ENCODE results near the gene ZDHHC1.

ZDHHC1 gene, protein sequence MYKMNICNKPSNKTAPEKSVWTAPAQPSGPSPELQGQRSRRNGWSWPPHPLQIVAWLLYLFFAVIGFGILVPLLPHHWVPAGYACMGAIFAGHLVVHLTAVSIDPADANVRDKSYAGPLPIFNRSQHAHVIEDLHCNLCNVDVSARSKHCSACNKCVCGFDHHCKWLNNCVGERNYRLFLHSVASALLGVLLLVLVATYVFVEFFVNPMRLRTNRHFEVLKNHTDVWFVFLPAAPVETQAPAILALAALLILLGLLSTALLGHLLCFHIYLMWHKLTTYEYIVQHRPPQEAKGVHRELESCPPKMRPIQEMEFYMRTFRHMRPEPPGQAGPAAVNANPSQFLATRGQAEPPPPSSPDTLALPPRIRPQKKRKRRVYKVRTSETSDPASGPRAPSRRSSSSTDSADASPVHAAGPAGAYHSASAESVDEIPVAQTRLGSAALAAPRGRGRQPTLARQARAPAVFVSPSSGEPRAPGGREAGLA

DNA sequence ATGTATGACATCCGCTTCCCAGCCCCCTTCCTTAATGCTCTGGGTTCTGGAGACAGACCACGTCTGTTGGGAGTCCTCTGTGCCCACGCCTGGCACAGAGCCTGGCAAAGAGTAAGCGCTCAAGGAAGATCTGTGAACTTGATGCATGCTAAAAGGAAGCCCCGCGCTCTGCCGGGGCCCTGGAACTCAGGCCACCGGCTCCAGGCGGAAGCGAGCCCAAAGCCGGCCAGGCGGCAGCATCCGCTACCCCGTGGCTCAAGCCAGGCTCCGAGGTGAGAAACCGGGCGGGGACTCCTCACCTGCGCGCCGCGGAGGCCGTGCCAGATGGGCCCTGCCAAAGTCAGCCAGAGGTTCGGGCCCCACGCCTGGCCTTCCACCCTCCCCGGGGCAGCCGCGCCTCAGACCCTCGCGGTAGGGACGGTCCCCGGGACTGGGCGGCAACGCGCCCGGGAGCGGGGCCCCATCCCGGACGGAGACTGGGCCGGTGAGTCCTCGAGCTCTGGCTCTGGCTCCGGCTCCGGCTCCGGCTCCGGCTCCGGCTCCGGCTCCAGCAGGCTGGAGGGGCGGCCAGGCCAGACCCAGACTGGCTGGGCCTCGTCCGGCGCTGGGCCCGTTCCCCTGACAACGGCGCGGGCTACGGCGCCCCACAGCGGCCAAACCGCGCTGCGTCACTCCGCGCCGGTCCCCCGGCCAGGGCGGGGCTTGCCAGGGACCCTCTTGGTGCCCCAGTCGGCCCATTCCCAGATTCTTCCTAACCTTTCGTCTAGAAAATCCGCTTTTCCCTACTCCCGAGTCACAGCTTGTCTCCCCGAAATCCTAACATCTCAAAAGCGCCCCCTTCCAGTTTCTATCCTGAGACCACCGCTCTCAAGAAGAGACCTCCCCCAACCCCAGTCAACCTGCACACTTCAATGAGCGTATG, at the start of gene ZDHHC1:
TSS of gene ZDHHC1 (minus strand) at position 606 of the 922 bp plus-strand sequence. CDS start 8,702 bp downstream, outside the sequence.
- no peak for DNase-seq (ENCODE audit: low read depth in 1 of 2, low spot score in 1 of 2)

DNA sequence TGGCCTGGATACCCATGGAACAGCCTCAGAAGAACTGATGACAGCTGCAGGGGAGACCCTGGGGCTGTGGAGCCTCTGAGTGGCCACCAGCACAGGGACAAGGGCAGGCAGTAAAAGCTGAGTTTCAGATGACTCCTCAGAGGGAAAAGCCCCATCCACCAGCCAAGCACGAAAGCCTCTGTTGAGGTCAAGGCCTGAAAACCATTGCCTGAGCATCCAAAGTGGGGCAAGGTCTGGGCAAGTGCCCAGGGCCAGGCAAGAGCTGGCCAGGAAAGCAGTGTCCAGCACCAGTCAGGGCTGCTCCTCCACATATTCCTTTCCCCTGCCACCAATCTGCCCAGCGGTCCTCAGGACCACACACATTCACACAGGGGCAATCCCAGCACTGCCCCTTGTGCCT, 48.3 kb upstream of the ZDHHC1 start:
- no peak for DNase-seq (ENCODE audit: low read depth in 1 of 2, low spot score in 1 of 2)

DNA sequence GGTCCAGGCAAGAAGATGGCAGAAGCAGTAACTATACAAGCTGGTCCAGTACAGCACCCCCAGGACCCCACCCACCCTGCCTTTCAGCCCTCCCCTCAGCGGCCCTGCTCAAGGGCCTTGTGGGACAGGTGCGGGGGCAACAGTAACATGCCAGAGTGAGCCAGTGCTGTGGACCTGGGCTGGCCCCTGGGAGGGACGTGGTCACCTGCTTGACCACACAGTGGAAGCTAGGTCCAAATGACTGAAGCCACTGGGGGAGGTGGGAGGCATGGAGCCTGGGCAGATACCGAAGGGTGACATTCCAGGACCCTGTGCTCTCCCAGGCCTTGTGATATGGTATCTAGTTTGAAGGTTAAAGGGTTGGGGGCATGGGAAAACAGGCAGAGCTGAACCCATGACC, 47.4 kb upstream of the ZDHHC1 start:
- no peak for DNase-seq (ENCODE audit: low read depth in 1 of 2, low spot score in 1 of 2)

DNA sequence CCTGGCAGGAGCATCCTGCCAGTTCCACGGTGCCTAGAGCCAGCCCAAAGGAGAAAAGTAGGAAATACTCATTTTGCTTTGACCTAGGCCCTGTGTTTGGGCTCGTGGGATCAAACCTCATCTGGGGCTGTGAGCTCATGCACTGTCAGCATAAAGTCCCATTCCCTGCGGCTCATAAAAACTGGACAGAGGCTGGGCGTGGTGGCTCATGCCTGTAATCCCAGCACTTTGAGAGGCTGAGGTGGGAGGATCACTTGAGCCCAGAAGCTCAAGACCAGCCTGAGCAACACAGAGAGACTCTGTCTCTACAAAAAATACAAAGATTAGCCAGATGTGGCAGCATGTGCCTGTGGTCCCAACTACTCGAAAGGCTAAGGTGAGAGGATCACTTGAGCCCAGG, 46.8 kb upstream of the ZDHHC1 start:
- DNase-seq (ENCODE audit: low read depth in 1 of 2, low spot score in 1 of 2), result no peak

DNA sequence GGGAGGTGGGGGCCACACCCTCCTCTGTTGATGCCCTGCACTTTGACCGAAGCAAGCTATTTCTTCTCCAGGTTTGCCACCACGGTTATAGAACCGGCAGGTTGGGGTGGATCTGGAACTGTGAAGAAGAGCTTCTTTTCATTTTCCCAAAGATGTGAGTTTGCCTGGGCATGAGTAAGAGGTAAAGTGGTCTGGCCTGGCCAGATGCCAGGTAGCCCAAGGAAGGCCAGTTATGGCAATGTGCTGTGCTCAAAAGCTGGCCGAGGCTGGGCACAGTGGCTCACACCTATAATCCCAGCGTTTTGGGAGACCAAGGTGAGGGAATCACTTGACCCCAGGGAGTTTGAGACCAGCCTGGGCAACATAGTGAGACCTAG, 46.0 kb upstream of the ZDHHC1 start:
- no peak for DNase-seq (ENCODE audit: low read depth in 1 of 2, low spot score in 1 of 2)

DNA sequence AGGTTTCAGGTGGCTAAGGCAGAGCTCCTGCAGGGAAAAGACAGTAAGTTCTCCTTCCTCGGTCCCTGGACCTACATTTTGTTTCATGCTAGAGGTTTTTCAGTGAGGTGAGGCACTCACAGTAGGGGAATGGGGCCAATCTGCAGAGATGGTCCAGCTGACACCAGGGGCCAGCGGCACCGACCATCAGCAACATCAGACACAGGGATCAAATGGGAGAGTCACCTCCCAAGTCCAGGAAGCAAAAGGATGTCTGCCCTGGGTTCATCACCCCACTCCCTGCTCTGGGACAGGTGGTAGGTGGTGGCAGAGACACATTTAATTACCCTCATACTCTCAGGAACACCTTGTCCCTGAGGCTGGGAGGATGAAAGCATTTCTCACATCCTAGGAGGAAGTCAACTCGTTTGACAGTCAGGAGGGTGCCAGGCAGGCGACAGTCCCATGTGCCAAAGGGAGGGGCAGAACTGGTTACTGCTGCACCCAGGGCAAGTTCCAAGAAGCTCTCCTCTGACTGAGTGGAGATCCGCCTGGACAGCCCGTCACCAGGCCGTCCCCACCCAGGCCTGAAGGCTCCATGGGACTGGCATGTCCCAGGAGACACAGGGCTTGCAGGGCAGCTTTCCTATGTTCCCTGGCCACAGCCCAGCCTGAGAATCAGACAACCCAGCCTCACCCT, 45.5 kb upstream of the ZDHHC1 start:
- DNase-seq (ENCODE audit: low read depth in 1 of 2, low spot score in 1 of 2), result no peak

DNA sequence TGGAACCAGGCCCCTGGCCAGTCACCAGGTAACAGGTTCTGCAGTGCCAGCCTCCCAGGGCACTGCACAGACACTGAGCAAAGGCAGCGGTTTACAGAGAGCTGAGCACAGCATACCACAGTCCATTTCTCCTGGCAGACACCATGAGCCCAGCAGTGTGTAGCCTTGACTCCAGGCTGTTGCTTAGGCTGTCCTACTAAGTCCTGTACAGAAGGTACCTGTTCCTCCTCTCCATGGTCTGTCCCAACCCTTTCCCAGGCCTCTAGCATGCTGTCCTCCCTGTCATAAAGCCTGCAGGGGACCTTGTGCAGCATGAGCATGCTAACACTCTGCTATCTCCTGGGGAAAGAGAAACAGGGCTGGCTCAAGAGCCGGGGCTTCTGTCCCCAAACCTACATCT, 44.7 kb upstream of the ZDHHC1 start:
- DNase-seq (ENCODE audit: low read depth in 1 of 2, low spot score in 1 of 2), result no peak

DNA sequence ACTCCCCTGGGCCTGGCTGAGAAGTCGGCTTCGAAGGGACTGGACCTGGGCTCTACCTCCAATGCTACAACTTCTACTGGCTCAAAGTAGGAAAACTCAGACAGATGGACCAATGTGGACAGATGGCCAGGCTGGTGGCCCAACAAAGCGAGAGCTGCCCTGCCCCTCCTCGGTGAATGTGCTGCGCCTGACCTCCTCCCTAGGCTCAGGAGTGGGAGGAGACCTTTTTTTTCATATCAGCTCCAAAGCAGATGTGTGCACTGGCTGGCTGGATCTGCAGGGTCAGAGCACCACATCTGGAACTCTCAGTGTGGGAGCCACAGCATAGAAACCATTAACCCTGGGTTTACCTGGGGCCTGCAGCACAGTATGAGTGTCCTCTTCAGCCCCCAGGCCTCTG, 43.9 kb upstream of the ZDHHC1 start:
- no peak for DNase-seq (ENCODE audit: low read depth in 1 of 2, low spot score in 1 of 2)

DNA sequence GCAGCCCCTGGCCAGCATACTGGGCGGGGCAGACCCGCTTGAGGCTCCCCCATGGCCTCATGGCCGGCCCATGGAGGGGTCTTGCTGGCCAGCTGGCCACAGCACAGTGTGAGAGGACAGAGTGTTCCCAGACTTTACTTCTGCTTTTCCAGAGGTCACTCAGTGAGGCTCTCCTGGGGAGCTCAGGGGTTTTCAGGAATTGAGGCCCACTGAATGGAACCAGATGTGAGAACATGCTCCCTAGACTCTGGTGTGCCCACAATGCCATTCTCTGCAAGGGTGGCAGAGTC, 43.5 kb upstream of the ZDHHC1 start:
- DNase-seq (ENCODE audit: low read depth in 1 of 2, low spot score in 1 of 2), result no peak

DNA sequence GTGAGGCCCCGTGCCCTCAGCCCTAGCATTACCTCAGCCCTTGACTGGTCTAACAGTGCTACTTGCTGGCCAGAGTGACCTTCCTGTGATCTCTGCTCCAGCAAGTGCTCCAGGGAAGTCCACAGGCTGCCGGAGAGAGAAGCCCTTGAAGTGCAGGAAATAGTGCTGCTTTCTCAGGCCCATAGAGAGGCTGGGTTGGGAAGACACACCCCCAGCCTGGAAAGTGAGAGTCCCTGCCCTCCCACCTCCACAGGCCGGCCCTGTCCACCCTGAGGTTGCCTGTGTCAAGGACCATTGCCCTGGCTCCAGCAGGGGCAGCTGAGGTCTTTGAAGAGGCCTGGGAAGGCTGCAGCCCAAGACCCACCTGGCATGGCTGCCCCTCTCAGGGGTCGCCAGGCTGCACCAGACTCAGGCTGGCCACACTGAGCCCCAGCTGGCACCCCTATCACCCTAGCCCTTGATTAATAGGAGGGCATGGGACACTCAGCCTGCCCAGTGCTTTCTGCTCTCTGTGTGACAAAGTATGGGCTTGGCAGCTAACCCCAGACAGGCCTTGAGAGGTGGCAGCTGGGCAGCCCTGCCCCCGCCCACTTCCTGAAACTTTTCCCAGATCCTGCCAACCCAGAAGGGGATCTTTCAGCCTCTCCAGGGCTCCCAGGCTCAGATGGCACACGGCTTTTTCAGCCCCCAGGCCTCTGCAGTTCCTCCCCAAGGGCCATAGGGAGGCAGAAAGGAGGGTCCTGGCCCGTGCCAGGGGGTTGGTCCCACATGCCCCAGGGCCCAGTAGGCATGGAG, 43.0 kb upstream of the ZDHHC1 start:
- no peak for DNase-seq (ENCODE audit: low read depth in 1 of 2, low spot score in 1 of 2)

DNA sequence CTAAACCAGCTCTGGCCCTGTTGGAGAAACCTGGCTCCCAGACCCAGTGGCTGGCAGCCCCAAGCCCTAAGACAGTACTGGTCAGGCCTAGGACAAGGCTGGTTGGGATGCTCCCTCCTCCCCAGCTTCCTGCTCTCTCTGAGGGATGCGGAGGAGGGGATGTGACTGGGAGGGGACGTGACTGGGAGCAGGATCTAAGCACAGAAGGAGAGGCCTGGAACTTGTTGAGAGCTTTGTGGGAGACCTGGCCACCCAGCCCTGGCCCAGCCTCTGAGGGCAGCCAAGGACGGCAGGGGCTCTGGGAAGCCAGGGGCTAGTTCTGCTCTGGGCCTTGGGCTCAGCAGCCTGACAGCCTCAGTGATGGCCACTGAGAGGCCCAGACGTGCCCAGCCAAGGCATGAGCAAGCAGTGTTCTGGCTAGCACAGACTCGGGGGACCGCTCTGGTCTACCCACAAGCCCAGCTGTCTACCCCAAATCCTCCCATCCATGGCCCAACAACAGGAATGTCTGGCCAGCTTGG, 41.9 kb upstream of the ZDHHC1 start:
- DNase-seq (ENCODE audit: low read depth in 1 of 2, low spot score in 1 of 2), result no peak

DNA sequence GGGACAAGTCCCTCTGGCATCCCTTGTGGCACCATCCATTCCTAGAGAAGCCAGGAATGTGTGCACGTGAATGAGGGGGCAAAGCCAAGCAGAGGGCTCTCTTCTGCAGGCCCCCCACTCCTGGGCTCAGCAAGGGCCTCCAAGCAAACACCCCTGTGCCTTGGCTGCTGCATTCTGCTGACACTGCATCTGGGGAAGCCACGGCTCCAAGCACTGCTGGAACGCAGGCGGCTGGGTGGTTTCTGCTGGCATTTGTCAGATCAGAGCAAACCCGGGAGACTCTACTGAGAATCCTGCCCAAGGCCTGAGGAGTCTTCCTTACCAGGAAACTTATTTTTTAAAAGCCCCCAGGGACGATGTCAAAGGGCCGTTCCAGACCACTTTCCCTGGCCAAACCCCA, 41.3 kb upstream of the ZDHHC1 start:
- DNase-seq (ENCODE audit: low read depth in 1 of 2, low spot score in 1 of 2), result no peak

DNA sequence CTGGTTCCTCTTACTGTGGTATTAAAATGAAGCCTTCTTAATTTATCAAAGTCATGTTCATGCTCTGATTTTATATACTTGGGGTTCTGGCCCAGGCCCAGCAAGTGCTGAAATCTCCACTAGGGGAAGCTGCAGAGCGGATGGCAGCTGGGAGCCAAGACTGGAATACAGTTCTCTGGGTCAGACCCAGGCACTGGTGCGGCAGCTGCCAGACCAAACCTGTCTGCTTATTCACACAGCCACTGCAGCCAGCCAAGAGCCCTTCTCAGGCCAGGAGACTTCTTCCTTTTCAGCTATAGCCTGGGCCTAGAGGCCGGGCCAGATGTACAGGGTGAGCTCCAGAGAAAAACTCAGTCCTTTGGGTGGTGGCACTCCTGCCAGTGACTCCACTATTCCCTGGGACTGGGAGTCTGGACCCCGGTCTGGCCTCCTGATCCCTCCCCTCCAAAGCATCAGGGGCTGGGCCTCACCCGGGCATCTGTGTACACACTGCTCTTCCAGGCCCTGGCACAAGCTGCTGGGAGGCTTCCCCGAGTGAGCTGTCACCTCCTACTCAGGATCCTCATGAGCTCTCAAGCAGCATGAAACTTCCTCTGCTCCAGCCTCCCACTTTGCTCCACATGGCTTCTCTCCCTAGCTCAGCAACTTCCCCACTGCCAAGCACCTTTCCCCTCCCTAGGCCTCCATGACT, 40.3 kb upstream of the ZDHHC1 start:
- DNase-seq (ENCODE audit: low read depth in 1 of 2, low spot score in 1 of 2), result no peak

DNA sequence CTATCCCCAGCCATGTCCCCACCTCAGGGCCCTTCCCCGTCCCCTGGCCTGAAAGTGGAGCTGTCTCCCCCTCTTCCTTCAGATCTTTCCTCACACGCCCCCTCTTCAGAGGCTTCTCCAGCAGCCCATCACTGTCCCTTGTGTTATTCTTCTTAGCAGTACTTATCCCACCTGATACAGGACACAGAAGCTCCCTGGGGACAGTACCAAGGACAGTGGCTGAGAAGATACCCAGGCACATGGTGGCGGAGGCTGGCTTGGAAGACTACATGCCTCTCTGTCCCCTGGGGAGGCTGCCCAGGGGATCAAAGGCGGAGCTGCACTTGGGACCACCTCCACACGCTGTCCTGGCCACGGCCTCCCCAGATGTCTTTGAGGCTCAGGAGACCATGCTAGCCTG, 38.6 kb upstream of the ZDHHC1 start:
- no peak for DNase-seq (ENCODE audit: low read depth in 1 of 2, low spot score in 1 of 2)

DNA sequence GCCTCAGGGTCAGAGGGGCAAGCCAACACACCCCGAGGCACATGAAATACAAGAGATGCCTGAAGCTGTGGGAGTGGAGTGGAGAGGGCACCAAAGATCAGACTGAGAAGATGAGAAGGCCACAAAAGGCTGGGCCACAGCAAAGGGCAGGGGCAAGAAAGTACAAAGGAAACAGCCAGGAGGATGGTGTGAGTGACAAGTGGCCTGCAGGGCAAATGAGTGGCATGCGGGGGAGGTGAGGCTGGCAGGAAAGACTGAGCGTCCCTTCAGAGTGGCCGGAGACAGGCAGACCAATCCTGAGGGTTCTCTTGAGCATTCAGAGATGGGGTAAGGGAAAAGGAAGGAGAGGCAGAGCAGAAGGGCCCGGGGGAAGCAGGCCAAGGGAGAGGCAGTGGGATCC, 37.8 kb upstream of the ZDHHC1 start:
- DNase-seq (ENCODE audit: low read depth in 1 of 2, low spot score in 1 of 2), result no peak

DNA sequence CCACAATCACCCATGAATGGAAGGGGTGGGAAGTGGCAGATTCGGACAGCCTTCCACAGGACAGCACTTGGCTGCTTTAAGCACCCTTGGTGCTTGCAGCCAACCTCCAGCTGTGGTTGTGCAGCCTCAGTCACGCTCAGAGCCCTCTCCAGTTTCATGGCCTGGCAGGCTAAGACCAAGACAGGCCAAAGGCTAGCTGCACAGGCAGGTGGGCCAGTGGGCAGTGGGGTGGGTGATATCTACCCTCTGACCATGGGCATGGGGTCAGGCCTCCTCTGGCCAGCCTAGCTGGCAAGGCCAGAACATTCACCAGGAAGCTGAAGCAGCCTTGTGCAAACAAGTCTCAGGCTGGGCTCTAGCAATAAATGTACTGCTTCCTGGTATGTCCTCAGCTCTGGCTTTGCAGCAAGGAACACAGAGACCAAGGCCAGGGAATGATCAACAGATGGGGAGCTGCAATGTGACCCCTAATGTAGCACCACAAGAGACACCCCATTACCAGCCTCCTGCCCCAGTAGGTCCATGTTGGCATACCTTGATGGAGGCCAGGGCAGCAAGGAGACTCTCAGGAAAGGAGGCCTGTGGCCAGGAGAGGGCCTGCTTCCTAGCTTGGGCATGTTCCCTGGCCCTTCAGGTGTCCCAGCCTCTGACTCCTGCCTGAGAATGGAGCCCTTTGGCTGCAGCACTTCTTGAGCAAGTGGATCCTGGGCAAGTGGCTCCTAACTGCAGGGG, 35.6 kb upstream of the ZDHHC1 start:
- DNase-seq (ENCODE audit: low read depth in 1 of 2, low spot score in 1 of 2), result no peak

DNA sequence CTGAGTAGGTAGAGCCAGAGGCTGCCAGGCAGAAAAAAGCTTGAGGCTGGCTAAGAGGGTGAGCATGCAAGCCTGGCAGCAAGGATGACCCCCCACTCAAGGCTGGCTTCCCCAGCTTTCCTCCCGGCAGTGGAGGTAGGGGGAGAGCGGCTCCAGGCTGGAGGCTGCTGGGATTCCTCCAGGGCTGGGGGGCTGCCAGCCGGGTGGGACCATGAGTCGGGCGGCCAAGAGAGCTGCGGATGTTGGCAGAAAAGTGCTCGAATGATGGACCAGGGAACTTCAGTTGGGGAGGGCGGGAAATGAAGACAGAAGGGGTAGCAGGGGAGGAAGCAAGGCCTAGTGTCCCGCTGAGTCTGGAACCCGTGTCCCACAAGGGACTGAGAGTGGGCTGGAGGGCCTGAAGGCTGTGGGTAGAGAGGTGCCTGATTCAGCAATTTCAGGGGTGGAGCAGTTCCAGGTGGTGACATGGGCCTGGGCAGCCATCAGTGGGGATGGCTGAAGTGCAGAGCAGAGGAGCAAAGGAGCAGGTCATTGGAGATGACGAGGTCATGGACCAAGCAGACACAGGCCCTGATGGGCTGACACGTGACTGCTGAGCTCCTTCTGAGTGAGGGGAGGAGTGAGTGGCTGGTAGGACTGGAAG, 34.9 kb upstream of the ZDHHC1 start:
- no peak for DNase-seq (ENCODE audit: low read depth in 1 of 2, low spot score in 1 of 2)

DNA sequence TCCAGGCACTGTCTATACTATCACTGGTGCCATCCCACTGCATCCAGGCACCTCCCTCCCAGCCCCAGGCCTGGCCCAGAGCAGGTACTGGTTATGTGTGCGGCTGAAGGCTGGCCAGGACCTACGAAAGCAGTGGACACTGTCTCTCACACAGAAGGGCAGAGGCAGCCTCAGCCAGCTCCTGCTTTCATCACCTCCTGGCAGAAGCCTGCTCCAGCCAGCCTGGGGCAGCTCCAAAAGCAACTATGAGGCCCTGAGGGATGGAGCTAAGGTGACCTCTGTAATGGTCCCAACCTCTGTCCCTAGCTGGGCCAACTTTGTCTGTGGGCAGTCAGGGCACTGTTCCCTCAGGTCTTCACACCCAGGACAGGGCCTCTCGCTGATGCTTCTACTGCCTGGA, 33.5 kb upstream of the ZDHHC1 start:
- DNase-seq (ENCODE audit: low read depth in 1 of 2, low spot score in 1 of 2), result no peak

DNA sequence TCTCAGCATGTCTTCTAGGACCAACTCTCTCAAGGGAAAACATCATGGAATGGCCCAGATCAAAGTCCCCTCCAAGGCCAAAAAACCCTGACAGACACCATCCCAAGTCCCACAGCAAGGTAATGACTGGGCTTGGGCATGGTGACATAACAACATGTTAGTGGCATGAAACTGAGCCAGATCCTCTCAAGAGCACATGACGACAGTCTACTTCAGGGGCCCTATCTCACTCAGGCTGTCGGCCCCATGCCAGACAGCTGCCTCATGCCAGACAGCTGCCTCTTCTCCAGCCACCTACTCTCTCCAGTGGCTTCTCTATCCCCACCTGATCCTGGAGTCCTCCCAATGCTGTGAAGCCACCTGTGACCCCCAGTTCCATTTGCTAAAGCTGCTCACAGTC, 33.1 kb upstream of the ZDHHC1 start:
- no peak for DNase-seq (ENCODE audit: low read depth in 1 of 2, low spot score in 1 of 2)
